GM21528 (cell line): ENCODE results near the gene OR4K1.
"Not testable (repeated sequence)": the region's sequence is repeated elsewhere in the genome, so short reads cannot be mapped to it uniquely, and the experiment has no call there.

Source experiments
- ATAC-seq: cut with Tn5 transposase; IDR thresholded peaks from one replicate; pipeline ENCODE4 v1.9.1; 2021; ENCODE audit warnings: mild to moderate bottlenecking, moderate library complexity; ENCODE audit not compliant: unreplicated experiment, low FRiP score

Gene OR4K1, protein sequence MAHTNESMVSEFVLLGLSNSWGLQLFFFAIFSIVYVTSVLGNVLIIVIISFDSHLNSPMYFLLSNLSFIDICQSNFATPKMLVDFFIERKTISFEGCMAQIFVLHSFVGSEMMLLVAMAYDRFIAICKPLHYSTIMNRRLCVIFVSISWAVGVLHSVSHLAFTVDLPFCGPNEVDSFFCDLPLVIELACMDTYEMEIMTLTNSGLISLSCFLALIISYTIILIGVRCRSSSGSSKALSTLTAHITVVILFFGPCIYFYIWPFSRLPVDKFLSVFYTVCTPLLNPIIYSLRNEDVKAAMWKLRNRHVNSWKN

DNA sequence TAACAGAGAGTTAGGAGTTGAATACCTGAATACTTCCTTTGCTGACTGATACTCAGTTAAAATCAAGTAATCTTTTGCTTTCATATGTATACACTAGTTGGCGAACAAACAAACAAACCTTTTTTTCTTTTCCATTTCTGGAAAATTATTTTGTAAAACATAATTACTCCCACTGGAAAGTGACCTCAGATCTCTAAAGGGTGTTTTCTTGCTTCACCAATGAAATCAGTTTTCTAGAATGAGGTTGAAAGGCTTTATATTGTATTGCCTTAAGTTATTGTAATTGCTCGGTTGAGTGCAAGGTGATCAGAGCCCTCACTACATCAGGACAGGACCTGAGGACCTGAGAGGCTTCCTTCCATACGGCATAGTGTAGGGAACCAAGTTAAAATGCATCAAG, at the start of gene OR4K1:
Gene OR4K1 (plus strand): TSS at position 301 of the 400 bp plus-strand sequence. CDS start 4,750 bp downstream, outside the sequence.
- no peak for ATAC-seq

DNA sequence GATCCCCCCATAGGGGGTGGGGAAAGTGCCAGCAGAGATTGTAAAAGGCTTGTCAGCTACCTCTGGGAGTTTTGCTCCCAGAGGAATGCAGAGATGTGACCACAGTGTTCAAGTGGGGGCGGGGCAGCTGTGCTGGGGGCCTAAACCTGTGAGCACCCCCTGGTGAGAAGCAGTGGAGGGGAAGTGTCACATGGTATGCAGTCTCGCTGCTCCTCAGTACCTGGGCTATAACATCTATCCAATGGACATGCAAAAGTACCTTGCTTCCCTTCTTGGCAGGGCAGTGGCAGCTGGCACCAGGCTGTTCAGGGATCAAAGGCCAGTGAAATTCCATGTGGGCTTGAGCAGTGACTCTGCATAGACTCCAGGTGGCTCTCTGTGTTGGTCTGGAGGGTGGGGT, 35.4 kb upstream of the OR4K1 start:
- ATAC-seq: no peak

DNA sequence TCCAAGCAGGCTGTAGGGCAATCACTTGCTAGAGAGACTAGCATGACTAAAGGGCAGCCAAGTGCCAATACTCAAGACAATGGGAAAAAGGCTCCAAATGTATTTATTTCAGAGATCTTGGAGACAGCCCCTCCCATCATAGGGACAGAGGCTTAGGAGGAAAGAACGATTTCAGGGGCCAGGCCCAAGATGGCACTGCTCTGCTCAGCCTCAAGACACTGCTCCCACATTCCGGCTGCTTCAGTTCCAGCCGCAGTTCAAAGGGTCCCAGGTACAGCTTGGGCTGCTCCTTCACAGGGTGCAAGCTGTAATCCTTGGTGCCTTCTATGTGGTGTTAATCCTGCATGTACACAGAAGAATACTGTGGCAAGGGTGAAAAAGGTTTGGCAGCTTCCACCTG, 29.7 kb upstream of the OR4K1 start:
- no peak for ATAC-seq

DNA sequence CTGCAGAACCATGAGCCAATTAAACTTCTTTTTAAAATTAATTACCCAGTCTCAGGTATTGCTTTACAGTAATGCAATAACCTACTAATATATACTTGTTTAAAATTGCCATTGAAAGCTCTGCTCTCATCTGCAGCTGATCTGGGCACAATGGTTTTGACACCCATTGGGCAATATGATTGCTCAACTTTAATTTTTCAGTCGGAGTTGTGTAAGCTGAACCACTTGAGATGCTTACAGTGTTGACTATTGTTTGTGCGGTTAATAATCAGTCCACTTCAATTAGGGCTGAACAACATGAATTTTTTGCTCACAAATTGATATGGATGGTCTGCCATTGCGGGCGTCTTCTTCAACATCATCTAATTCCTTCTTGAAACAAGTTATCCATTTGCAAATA, 28.3 kb upstream of the OR4K1 start:
- ATAC-seq: no peak

DNA sequence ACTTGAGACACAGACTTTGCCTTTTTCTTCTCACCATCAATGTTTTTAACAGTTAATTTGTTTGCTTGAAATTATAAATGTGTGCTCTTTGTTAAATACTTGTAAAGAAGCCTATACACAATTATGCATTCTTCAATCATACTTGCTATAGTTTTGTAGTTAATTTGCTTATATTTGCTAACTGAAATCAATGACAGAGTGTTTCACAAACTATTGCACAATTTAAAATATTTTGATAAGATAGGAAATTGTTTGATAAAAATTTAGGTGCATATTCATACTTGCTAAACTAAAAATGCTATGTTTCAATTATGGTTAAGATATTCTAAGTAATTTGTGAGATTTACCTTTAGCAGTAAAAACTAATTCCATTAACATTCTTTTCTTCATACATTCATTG, 24.1 kb upstream of the OR4K1 start:
- no peak for ATAC-seq

DNA sequence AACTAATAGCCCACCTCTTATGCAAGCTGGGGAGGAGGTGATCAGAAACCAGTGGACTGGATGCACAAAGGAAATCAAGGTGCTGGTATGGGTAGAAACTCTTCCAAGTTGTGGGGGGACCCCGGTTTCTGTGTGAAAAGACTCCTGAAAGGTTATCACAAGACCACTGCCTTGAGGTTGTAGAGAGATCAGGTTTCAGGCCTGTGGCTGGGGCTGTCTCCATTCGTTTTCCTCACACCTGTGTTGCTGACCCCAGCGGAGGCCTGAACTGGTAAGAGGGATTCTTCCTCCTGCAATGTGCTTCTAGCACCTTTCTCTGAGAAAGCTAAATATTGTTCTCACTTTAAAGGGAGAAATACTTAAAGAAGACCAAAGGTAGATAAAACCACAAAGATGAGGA, 19.6 kb upstream of the OR4K1 start:
- no peak for ATAC-seq

DNA sequence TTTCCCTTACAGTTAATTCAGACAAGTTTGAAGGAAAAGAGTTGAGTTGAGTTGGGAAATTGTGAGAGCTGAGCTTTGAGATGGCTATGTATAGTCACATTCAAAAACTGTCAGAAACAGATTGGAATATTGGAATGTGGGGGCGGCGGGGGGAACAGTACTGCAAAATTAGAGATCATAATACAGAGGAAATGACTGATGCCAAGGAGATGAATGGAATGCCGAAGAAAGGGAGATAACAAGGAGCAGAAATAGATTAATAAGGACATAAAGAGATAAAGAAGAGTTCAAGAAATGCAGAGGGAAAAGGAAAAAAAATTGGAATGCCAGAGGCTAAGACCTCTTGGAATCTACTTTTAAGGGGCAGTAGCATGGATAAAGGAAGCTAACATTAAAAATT, 13.5 kb upstream of the OR4K1 start:
- no peak for ATAC-seq

DNA sequence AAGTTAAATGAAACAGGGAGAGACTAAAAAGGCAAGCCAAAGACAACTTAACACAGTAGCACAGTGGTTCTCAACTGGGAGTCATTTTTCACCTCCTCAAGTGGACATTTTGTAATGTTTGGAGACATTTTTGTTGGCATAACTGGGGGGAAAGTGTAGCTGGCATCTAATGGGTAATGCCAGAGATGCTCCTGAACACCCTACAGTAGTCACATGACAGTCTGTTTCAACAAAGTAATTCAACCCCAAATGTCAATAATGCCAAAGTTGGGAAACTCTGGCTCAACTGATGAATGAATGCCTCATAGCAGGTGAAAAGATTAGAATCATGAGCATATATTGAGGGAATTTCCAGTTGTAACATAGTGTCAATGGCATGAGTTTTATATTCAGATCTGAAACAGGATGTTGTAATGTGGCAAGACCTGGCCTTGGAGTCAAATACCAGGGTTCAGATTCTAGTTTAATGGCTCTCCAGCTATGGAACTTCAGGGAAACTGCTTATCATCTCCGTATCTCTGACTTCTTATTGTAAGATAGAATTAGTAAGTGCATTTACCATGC, 12.7 kb upstream of the OR4K1 start:
- no peak for ATAC-seq

DNA sequence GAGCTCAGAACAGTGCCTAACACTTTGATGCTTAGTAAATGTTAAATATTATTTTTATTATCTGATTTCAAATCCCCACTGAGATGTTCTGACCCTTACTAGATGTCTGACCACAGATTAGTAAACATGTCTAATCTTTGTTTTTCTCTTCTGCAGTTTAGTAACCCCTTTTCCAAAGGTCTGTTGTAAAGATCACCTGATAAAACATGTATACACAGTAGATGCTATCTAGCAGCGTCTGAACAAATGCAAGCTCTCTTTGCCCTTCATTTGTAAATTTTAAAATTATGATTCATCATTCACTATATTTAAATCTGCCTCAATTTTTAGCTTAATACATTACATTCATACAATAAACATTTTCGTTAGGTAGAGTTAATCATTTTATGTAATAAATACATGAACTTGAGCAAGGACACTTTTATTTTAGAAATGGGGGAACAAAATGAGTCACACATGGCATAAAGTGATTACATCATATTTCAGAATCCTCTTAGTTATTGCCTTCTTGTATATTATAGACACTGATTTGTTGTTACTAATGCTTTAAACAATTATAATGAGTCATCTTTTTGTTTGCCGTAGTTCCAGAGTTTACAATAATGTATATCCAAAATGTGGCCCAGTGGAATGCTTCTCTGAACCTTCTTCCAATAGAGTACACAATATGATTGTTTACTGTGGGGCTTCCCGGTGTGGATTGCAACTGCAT, 12.0 kb upstream of the OR4K1 start:
- no peak for ATAC-seq

DNA sequence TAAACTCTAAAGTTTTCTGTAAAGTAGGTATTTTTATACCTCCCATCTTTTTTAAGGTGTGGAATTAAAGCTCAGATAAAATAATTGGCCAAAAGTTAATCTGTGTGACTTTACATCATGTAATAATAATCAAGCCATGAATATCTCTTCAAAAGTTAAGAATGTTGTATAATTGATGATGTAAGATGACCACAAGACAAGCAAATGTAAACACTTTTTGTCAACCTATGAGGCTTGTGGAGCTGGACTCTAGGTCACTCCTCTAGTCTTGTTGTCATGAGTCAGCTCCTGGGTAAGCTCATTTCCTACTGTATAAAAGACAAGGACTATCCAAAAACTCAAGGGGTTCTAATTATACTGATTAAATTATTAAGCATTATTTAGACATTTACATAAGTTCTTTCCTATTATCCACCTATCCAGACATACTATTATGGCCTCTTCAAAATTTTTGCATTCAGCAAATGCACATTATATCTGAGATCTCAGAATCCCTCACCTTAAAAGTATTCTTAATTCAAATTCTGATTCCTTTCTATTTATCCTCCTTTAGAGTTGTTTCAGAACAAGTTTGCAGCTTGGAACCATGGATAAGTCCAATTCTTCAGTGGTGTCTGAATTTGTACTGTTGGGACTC, 10.6 kb upstream of the OR4K1 start, which contains the start of gene OR4K5:
Gene OR4K5 (plus strand): TSS at position 587 of the 637 bp plus-strand sequence. CDS start 0 bp downstream, at position 587.
- ATAC-seq: no peak

DNA sequence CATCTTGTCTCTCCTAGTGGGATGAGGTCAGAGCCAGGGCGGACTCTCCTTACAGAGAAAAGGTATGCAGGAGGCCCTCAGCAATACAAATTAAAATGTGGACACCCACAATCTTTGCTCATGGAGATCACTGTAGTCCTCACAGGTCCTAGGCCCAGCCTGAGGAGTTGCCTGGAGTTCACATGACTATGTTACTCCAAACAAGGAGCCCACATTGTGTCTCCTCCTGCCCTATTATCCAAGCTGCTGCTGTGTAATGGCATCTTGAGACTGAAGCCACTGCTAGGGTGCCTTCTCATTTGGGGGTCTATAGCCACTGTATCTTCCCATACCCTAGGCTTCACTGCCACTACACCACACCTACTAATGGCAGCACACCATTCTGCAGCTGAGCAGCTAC, 11.0 kb downstream of the OR4K1 start:
- no peak for ATAC-seq

DNA sequence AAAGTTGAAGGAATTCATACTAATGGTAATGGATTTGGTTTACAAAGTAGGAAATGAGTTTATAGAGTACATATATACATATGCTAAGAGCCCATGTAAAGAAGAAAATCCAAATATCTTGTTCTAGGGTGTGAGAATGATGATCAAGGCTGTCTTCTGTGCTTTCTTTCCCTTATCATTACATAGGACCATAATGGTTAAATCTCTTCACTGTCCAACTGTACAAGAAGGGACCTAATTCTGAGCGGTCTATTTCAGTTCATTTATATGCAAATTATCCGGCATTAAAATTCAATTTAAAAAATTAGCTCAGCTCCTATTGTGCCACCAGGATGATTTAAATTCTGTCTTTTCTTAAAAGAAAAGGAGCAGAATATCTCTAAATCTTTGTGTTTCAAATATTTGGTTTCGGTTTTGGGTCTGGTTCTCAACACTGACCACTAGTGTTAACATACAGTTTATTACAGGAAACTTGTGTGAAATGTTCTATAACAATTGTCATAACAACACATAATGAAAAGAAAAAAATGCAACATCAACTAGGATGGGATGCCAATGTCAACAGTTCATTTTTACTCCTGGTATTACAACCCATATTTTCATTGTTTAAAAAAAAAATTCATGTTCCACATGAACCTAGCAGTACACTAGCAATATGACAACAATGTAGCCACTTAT, 16.8 kb downstream of the OR4K1 start:
- ATAC-seq: no peak

DNA sequence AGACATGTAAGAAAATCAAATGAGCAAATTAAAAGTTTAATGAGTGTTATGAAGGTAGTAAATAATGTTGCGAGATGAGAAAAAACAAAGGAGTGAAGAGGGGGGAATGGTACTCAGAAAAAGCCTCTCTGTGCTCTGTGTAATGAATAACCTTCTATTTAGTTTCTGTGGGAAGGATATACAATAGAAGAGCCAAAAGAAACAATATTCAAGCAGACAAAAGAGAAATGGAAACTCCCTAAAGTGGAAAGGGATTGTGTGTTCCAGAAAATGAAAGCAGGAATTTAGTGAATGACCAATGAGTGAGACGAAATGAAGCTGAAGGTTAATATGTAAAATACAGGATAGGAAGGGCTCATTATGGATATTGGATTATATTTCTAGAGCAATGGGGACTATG, 18.5 kb downstream of the OR4K1 start:
- no peak for ATAC-seq

DNA sequence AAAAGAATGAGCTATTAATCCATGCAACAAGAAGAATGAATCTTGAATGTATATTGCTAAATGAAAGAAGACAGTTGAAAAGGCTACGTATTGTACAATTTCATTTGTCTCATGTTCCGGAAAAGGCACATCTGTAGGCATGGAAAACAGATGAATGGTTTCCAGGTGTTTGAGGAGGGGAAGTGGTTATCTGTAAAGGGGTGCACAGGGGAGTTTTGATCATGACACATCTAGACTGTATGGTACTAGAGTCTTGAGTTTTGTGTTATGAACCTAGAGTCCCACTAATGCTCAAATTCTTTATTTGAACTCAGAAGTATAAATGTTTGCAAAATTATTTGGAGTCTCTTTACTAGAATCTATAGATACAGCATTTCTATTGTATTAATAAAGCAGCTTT, 39.0 kb downstream of the OR4K1 start:
- not testable (repeated sequence) for ATAC-seq

DNA sequence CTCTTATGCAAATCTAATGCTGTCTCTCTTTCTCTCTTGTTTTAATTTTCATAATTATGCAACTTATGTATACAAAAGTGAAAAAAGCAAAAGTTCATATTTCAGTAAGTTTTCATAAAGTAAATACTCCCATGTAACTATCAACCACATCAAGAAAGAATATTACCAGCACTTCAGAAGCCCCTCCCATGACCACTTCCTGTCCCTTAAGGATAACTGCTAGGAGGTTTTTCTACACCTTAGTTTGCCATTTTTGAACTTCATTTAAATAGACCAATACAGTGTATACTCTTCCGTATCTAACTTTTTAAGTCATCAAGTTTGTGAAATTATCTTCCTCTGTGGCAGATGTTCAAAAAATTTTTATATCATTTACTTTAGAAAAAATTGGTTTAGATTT, 44.1 kb downstream of the OR4K1 start:
- ATAC-seq: no peak

DNA sequence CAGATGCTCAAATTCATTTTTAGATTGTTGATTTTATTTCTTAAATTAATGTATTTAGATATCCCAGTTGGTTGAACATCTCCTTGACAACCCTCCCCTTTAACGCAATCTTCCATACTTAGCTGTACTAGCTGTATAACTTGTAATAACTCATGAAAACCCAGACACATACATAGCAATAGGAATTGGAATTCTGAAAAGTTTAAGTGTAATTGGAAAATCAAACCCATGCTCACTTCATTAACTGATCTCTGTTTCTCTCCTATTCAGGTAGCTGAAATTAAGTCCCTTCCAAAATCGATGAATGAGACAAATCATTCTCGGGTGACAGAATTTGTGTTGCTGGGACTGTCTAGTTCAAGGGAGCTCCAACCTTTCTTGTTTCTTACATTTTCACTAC, 44.6 kb downstream of the OR4K1 start, which contains the start of gene OR4K15:
Gene OR4K15 (plus strand): TSS at position 301 of the 400 bp plus-strand sequence. CDS start 0 bp downstream, at position 301.
- ATAC-seq: no peak
